Neural crest cell (in vitro differentiated cells): ENCODE measurements around the gene RCHY1. TPM values are rescaled to one million over a fixed set of nuclear protein-coding genes. Genes with fewer than 3 reads are reported as not detected.
"Not testable (repeated sequence)": the region's sequence is repeated elsewhere in the genome, so short reads cannot be mapped to it uniquely, and the experiment has no call there.

ENCODE experiments used
- DNase-seq: peaks from one replicate; pipeline ENCODE4 v3.0.0; 2021; ENCODE audit warnings: low read depth, mixed read lengths, low spot score
- H3K27ac Mint-ChIP-seq: one replicate; pipeline ENCODE4 v1.8.0; 2021; ENCODE audit warnings: mild to moderate bottlenecking, mixed read lengths; ENCODE audit not compliant: unreplicated experiment
- H3K27me3 Mint-ChIP-seq: 2 replicates; pipeline ENCODE4 v1.8.0; 2021; ENCODE audit warnings: low read depth, mild to moderate bottlenecking, mixed read lengths
- H3K36me3 Mint-ChIP-seq: 2 replicates; pipeline ENCODE4 v1.8.0; 2021; ENCODE audit warnings: low read depth, mild to moderate bottlenecking, mixed read lengths
- H3K4me1 Mint-ChIP-seq: 2 replicates; pipeline ENCODE4 v1.8.0; 2021; ENCODE audit warnings: mixed read lengths
- H3K4me3 Mint-ChIP-seq: one replicate; pipeline ENCODE4 v1.8.0; 2021; ENCODE audit warnings: mild to moderate bottlenecking, mixed read lengths
- H3K9me3 Mint-ChIP-seq: 2 replicates; pipeline ENCODE4 v1.8.0; 2021; ENCODE audit warnings: mixed read lengths
- CTCF ChIP-seq: fragments of 200-600 bp; sonication (generic); conservative IDR thresholded peaks from 2 replicates; pipeline ENCODE4 v1.5.0; 2021; ENCODE audit warnings: antibody characterized with exemption, mild to moderate bottlenecking
- total RNA-seq: library from RNA; stranded (reverse); gene quantifications from 2 replicates; pipeline ENCODE4 v1.2.1, GENCODE V29; 2021

The RCHY1 gene
- total RNA-seq, 1 donor from 2014 or later: 32.6 TPM

GRCh38 chr4:75542824-75543223, 28.6 kb upstream of the RCHY1 start:
- Mint-ChIP-seq H3K9me3 (no peaks in the 10 kb centered on the region), H3K4me1 (no peaks in the 10 kb centered on the region), H3K27ac (peak overlapping the region; percentile 51), H3K4me3 (no peak overlapping the region), H3K36me3 (peaks cover 23% of the 10 kb centered on the region), H3K27me3 (no peaks in the 10 kb centered on the region)
- TF ChIP-seq CTCF: no peak
- DNase-seq: no peak

- not testable (repeated sequence) for DNase-seq, H3K4me1 Mint-ChIP-seq, H3K4me3 Mint-ChIP-seq, H3K9me3 Mint-ChIP-seq, H3K27me3 Mint-ChIP-seq, H3K27ac Mint-ChIP-seq
- peaks cover 62% of the 10 kb centered on the region for H3K36me3 Mint-ChIP-seq
Observed at GRCh38 chr4:75537308-75537707, 23.1 kb upstream of the RCHY1 start.

DNA sequence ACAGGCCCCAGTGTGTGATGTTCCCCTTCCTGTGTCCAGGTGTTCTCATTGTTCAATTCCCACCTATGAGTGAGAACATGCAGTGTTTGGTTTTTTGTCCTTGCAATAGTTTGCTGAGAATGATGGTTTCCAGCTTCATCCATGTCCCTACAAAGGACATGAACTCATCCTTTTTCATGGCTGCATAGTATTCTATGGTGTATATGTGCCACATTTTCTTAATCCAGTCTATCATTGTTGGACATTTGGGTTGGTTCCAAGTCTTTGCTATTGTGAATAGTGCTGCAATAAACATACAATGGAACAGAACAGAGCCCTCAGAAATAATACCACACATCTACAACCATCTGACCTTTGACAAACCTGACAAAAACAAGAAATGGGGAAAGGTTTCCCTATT, 19.7 kb upstream of the RCHY1 start:
- not testable (repeated sequence) for H3K4me1 Mint-ChIP-seq, H3K27ac Mint-ChIP-seq, H3K4me3 Mint-ChIP-seq, H3K27me3 Mint-ChIP-seq, DNase-seq
- Mint-ChIP-seq H3K36me3 (peaks cover 74% of the 10 kb centered on the region), H3K9me3 (peaks cover 18% of the 10 kb centered on the region)

GRCh38 chr4:75533339-75533887, 19.2 kb upstream of the RCHY1 start:
- Mint-ChIP-seq H3K9me3 (peaks cover 18% of the 10 kb centered on the region), H3K36me3 (peaks cover 69% of the 10 kb centered on the region)
- not testable (repeated sequence) for DNase-seq, H3K4me3 Mint-ChIP-seq, H3K27me3 Mint-ChIP-seq, H3K27ac Mint-ChIP-seq, H3K4me1 Mint-ChIP-seq

GRCh38 chr4:75531536-75532143, 17.4 kb upstream of the RCHY1 start:
- H3K4me1 Mint-ChIP-seq, DNase-seq, H3K27ac Mint-ChIP-seq, H3K27me3 Mint-ChIP-seq, H3K4me3 Mint-ChIP-seq: not testable (repeated sequence)
- peaks cover 64% of the 10 kb centered on the region for H3K36me3 Mint-ChIP-seq
- peaks cover 18% of the 10 kb centered on the region for H3K9me3 Mint-ChIP-seq

DNA sequence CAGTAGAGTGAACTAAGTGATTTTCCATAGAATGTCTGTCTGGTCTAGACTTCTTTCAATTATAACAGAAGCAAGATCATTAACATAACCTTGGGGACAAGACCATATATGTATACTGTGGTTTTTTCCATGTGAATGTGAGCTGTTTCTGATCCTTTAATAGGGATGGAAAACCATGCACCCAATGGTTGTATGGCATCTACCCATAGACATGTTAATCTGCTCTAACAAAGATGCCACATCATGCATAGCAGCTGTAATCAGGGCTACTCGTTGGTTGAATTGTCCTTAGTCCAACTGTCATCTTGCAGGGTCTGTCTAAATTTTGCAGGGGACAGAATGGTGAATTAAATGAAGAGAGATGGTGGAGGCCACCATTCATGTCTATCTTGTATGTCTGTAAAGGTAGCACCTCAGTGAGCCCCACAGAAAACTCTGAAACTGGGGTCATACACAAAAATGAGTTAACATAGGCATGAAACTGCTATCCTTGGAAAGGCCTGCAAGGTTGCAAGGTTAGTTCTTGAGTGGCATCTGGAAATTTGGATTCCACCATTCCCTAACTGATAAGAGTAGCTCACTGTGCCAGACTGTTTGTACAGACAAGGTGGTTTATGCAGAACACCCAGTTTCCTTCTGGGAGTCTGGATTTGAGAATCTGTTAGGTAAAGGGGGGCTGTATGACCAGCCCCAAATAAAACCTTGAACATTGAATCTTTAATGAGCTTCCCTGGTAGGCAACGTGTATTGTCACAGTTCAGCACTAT, 16.5 kb upstream of the RCHY1 start:
- no peaks in the 10 kb centered on the region for H3K4me1 Mint-ChIP-seq
- TF ChIP-seq CTCF: no peak
- H3K9me3 Mint-ChIP-seq: peaks cover 18% of the 10 kb centered on the region
- H3K27me3 Mint-ChIP-seq: no peaks in the 10 kb centered on the region
- peaks cover 62% of the 10 kb centered on the region for H3K36me3 Mint-ChIP-seq
- H3K4me3 Mint-ChIP-seq: no peak overlapping the region
- no peak for DNase-seq
- H3K27ac Mint-ChIP-seq: no peak overlapping the region

GRCh38 chr4:75527482-75527881, 13.3 kb upstream of the RCHY1 start:
- DNase-seq: no peak
- Mint-ChIP-seq H3K27me3 (no peaks in the 10 kb centered on the region), H3K9me3 (peaks cover 12% of the 10 kb centered on the region), H3K4me1 (no peaks in the 10 kb centered on the region), H3K4me3 (no peak overlapping the region), H3K36me3 (peaks cover 35% of the 10 kb centered on the region), H3K27ac (no peak overlapping the region)
- no peak for TF ChIP-seq CTCF
